H1 (cell line): ENCODE measurements around the gene HS3ST6. TPM values are rescaled to one million over a fixed set of nuclear protein-coding genes. Genes with fewer than 3 reads are reported as not detected.

ENCODE experiments used
- CTCF ChIA-PET: fragments of 300-600 bp; sonication (Branson Sonifier 250); formaldehyde crosslinking; loops from one replicate; lab custom pipeline; 2021; ENCODE audit not compliant: partially characterized antibody; lab: Charles Lee
- POLR2A ChIA-PET: fragments of 300-600 bp; sonication (Branson Sonifier 250); formaldehyde crosslinking; loops from one replicate; lab custom pipeline; 2021; ENCODE audit warnings: inconsistent platforms; ENCODE audit not compliant: partially characterized antibody; lab: Charles Lee
- DNase-seq, 2 experiments: peaks; one replicate each; pipeline versions ENCODE4 v3.0.0 to v3.0.0-alpha.2; 2010 to 2022; ENCODE audit warnings: low spot score in 2 of 2, low read depth in 1 of 2, mixed read lengths in 1 of 2
- FAIRE-seq: peaks from 2 replicates; lab custom pipeline; 2011; peaks lifted over from hg19 to GRCh38; lab: Jason Lieb, UNC
- H2AFZ ChIP-seq: 2 replicates; pipeline ENCODE4 v1.8.1; 2012; ENCODE audit warnings: low read length, inconsistent platforms
- H2AK5ac ChIP-seq: 2 replicates; pipeline ENCODE4 v1.6.1; 2013; ENCODE audit warnings: low read depth, low read length
- H2BK120ac ChIP-seq: replicated peaks from 2 replicates; pipeline ENCODE3; 2013; ENCODE audit warnings: low read depth, low read length, inconsistent platforms
- H2BK12ac ChIP-seq: 2 replicates; pipeline ENCODE4 v1.6.1; 2013; ENCODE audit warnings: low read depth, low read length
- H2BK15ac ChIP-seq: 2 replicates; pipeline ENCODE4 v1.6.1; 2013; ENCODE audit warnings: low read length
- H2BK20ac ChIP-seq: 2 replicates; pipeline ENCODE4 v1.6.1; 2013; ENCODE audit warnings: low read length
- H2BK5ac ChIP-seq: 2 replicates; pipeline ENCODE4 v1.6.1; 2013; ENCODE audit warnings: low read depth, low read length
- H3K14ac ChIP-seq: 2 replicates; pipeline ENCODE4 v1.6.1; 2013; ENCODE audit warnings: inconsistent platforms; ENCODE audit not compliant: insufficient read length
- H3K18ac ChIP-seq: 2 replicates; pipeline ENCODE4 v1.6.1; 2013; ENCODE audit warnings: low read length; ENCODE audit errors: extremely low read depth
- H3K23ac ChIP-seq: 2 replicates; pipeline ENCODE4 v1.6.1; 2013; ENCODE audit warnings: inconsistent platforms; ENCODE audit not compliant: insufficient read length
- H3K23me2 ChIP-seq: 2 replicates; pipeline ENCODE4 v1.6.1; 2013; ENCODE audit warnings: low read depth, low read length
- H3K27ac ChIP-seq: 2 replicates; pipeline ENCODE4 v1.6.1; 2011; ENCODE audit warnings: low read depth, low read length, inconsistent platforms
- H3K27me3 ChIP-seq, 4 experiments: replicated peaks in 1 of 4; 1 replicate in 1 of 4; 2 replicates in 3 of 4; pipeline versions ENCODE4 v1.6.1 to v1.8.1; 2011 to 2013; ENCODE audit warnings: low read length in 3 of 4, mild to moderate bottlenecking in 3 of 4, inconsistent platforms in 2 of 4, mixed read lengths in 2 of 4, moderate library complexity in 1 of 4; ENCODE audit not compliant: control insufficient read depth in 3 of 4, insufficient read depth in 3 of 4; ENCODE audit errors: extremely low read depth in 1 of 4
- H3K36me3 ChIP-seq, 4 experiments: 2 replicates each; pipeline versions ENCODE4 v1.6.1 to v1.8.1; 2011 to 2013; ENCODE audit warnings: mild to moderate bottlenecking in 4 of 4, low read length in 3 of 4, moderate library complexity in 2 of 4, control low read depth in 1 of 4, inconsistent platforms in 1 of 4; ENCODE audit not compliant: insufficient read depth in 4 of 4, control insufficient read depth in 2 of 4
- H3K4ac ChIP-seq: replicated peaks from 2 replicates; pipeline ENCODE3; 2013; ENCODE audit warnings: low read length, low read depth, mixed read lengths, inconsistent platforms; ENCODE audit not compliant: insufficient read length
- H3K4me1 ChIP-seq, 4 experiments: replicated peaks in 1 of 4; 1 replicate in 1 of 4; 2 replicates in 3 of 4; pipeline versions ENCODE4 v1.6.1 to v1.8.1; 2011 to 2013; ENCODE audit warnings: low read length in 3 of 4, inconsistent platforms in 2 of 4, mixed read lengths in 1 of 4; ENCODE audit not compliant: insufficient read depth in 4 of 4, control insufficient read depth in 3 of 4
- H3K4me2 ChIP-seq, 2 experiments: 2 replicates each; pipeline versions ENCODE4 v1.6.1 to v1.8.1; 2011 to 2013; ENCODE audit warnings: low read depth in 2 of 2, low read length in 2 of 2, control low read depth in 1 of 2, inconsistent platforms in 1 of 2, mild to moderate bottlenecking in 1 of 2; ENCODE audit not compliant: insufficient read depth in 1 of 2
- H3K4me3 ChIP-seq, 4 experiments: fragments of 200-600, 300-600 bp in 1 of 4; sonication (generic), shearing (Covaris generic), sonication (Bioruptor Twin) in 1 of 4; 2 replicates each; pipeline versions ENCODE4 v1.5.1 to v1.8.1; 2011 to 2016; ENCODE audit warnings: low read length in 4 of 4, low read depth in 3 of 4, control low read depth in 2 of 4, inconsistent platforms in 2 of 4, mild to moderate bottlenecking in 2 of 4, mixed read lengths in 1 of 4, moderate library complexity in 1 of 4; ENCODE audit not compliant: insufficient read depth in 2 of 4; ENCODE audit errors: extremely low read depth in 1 of 4
- H3K56ac ChIP-seq: replicated peaks from 2 replicates; pipeline ENCODE3; 2013; ENCODE audit warnings: low read depth, mild to moderate bottlenecking, mixed read lengths, low read length, inconsistent platforms; ENCODE audit not compliant: insufficient read length
- H3K79me1 ChIP-seq: 2 replicates; pipeline ENCODE4 v1.6.1; 2013; ENCODE audit warnings: low read depth, low read length, control low read depth
- H3K79me2 ChIP-seq, 2 experiments: 2 replicates each; pipeline versions ENCODE4 v1.6.1 to v1.8.1; 2012 to 2013; ENCODE audit warnings: low read length in 2 of 2, mild to moderate bottlenecking in 2 of 2, inconsistent platforms in 1 of 2; ENCODE audit not compliant: insufficient read depth in 2 of 2, control insufficient read depth in 1 of 2
- H3K9ac ChIP-seq, 4 experiments: replicated peaks in 1 of 4; 1 replicate in 1 of 4; 2 replicates in 3 of 4; pipeline versions ENCODE4 v1.6.1 to v1.8.1; 2011 to 2013; ENCODE audit warnings: low read depth in 3 of 4, low read length in 3 of 4, control low read depth in 2 of 4, mild to moderate bottlenecking in 2 of 4, moderate library complexity in 2 of 4, inconsistent platforms in 1 of 4; ENCODE audit errors: extremely low read depth in 1 of 4
- H3K9me3 ChIP-seq, 2 experiments: 2 replicates each; pipeline versions ENCODE4 v1.6.1 to v1.8.1; 2012 to 2013; ENCODE audit warnings: mild to moderate bottlenecking in 2 of 2, moderate library complexity in 2 of 2, control low read depth in 1 of 2, inconsistent platforms in 1 of 2, low read depth in 1 of 2, low read length in 1 of 2, mixed read lengths in 1 of 2; ENCODE audit not compliant: insufficient read depth in 2 of 2
- H4K20me1 ChIP-seq, 2 experiments: replicated peaks in 1 of 2; 2 replicates each; pipeline versions ENCODE3 to v1.8.1; 2011 to 2013; ENCODE audit warnings: inconsistent platforms in 2 of 2, low read length in 2 of 2, mild to moderate bottlenecking in 1 of 2; ENCODE audit not compliant: insufficient read depth in 2 of 2, control insufficient read depth in 1 of 2
- H4K5ac ChIP-seq: 2 replicates; pipeline ENCODE4 v1.6.1; 2013; ENCODE audit warnings: low read length, low read depth, mixed read lengths, inconsistent platforms; ENCODE audit not compliant: insufficient read length
- H4K8ac ChIP-seq: 2 replicates; pipeline ENCODE4 v1.8.0; 2013; ENCODE audit warnings: mild to moderate bottlenecking, moderate library complexity, low read length, inconsistent platforms; ENCODE audit not compliant: insufficient read depth; ENCODE audit errors: extremely low read depth
- H4K91ac ChIP-seq: replicated peaks from 2 replicates; pipeline ENCODE3; 2013; ENCODE audit warnings: low read length, mixed read lengths, inconsistent platforms; ENCODE audit not compliant: insufficient read length
- HDAC2 ChIP-seq, 2 experiments: fragments of 300-600 bp in 1 of 2; sonication (generic) in 1 of 2; IDR thresholded peaks; 2 replicates each; pipeline ENCODE4 v1.6.1; 2011 to 2012; ENCODE audit warnings: low read depth in 2 of 2, low read length in 2 of 2, mild to moderate bottlenecking in 2 of 2, moderate library complexity in 2 of 2, borderline replicate concordance in 1 of 2, inconsistent platforms in 1 of 2
- MAX ChIP-seq: IDR thresholded peaks from 2 replicates; pipeline ENCODE4 v1.6.1; 2012; ENCODE audit warnings: inconsistent platforms
- WGBS, 2 experiments: shearing (Covaris generic) in 1 of 2; methylation state at CpG; one replicate each; pipeline versions ENCODE4 v1.1.6 to v1.1.7; 2013 to 2015; ENCODE audit warnings: low lambda C conversion rate in 2 of 2, mixed read lengths in 2 of 2, inconsistent platforms in 1 of 2, low coverage in 1 of 2, missing lambda C conversion rate in 1 of 2; ENCODE audit not compliant: insufficient replicate concordance in 2 of 2, insufficient coverage in 1 of 2, insufficient read length in 1 of 2; ENCODE audit errors: extremely low coverage in 1 of 2, missing lambda C conversion rate in 1 of 2; 5-methylcytosine and 5-hydroxymethylcytosine counted together
- polyA plus RNA-seq, 7 experiments: library from polyadenylated mRNA; depleted of rRNA in 3 of 7; stranded (reverse) in 5 of 7; unstranded in 2 of 7; fragments of >200 nt in 5 of 7; fragments of 200-250 nt in 2 of 7; gene quantifications; 1 replicate in 5 of 7; 2 replicates in 1 of 7; 4 replicates in 1 of 7; pipeline versions ENCODE4 v1.2.1 to v1.2.3, GENCODE V29; 2011 to 2013; ENCODE audit warnings: missing spikeins in 2 of 7, mixed read lengths in 2 of 7
- total RNA-seq: library from RNA; stranded (reverse); fragmentation: NEBNext Ultra II Directional; extraction: Animal tissue kit (Norgen Biotek cat#: 25700); gene quantifications from 2 replicates; pipeline ENCODE4 v1.2.1, GENCODE V29; 2021

HS3ST6 gene
- total and polyA plus RNA-seq, 2 of the 8 experiments (the other 6 are each of a cell fraction or from before 2014, with no cell fraction given) = 0.36 to 0.39 TPM

- Histone ChIP-seq H4K91ac (no peak overlapping the region), H3K56ac (peak overlapping the region; percentile 87)
These were observed 47.3 kb upstream of the HS3ST6 start for GRCh38 chr16:1965396-1966001.

More at GRCh38 chr16:1965396-1966001, 47.3 kb upstream of the HS3ST6 start:
- TF ChIP-seq MAX = no peak; the same call in 1 of the 2 replicates
- TF ChIP-seq HDAC2 (IDR thresholded peaks at IDR 0.05; ENCODE audit: borderline replicate concordance in 1 of 2, low read depth in 2 of 2, low read length in 2 of 2) = 0 out of 4 replicates have a peak, but pooled peaks of 1 of the 2 experiments have one; percentile 13
- peak overlapping the region; percentile 80 for H3K27ac ChIP-seq
- H3K4me1 ChIP-seq = peaks cover 0 to 22% (median 5%) of the 10 kb centered on the region in 4 experiments; a peak in 5 of 7 replicates
- 0 out of 2 replicates have a peak overlapping the region, but pooled peaks have one; percentile 65 for H2BK15ac ChIP-seq
- H3K9ac ChIP-seq = peak overlapping the region; percentile 73 to 97 (median 86)
- peaks cover 10 to 32% of the 10 kb centered on the region in 2 experiments for H3K79me2 ChIP-seq
- CTCF ChIA-PET = interaction anchor here (0.6 to 3.0 kb wide), 9 partner anchors 11 to 284 kb away, joined by 3 to 9 read pairs (median 4); no protein-coding TSS in a partner anchor
- H3K79me1 ChIP-seq = peaks cover 11% of the 10 kb centered on the region
- no peak overlapping the region for H3K23ac ChIP-seq
- WGBS, 2 experiments = 29% methylated on average over 24 of the region's 24 CpGs; no CpG with 5 or more reads in 1 of the 2 experiments
- H2BK120ac ChIP-seq = no peak overlapping the region
- H3K27me3 ChIP-seq = no peaks in the 10 kb centered on the region
- peak overlapping the region; percentile 98 to 99 (median 98) for H3K4me3 ChIP-seq
- POLR2A ChIA-PET = interaction anchor here (0.5 to 19.8 kb wide), 64 partner anchors 12 to 1762 kb away, joined by 3 to 736 read pairs (median 5); partner anchors contain the start of genes EME2, FAHD1, GFER and HAGH
- no peak overlapping the region for H2AFZ ChIP-seq
- peak overlapping the region; percentile 65 for H3K4ac ChIP-seq
- H2AK5ac ChIP-seq = 0 out of 2 replicates have a peak overlapping the region, but pooled peaks have one; percentile 16
- no peaks in the 10 kb centered on the region for H3K9me3 ChIP-seq
- no peak overlapping the region for H2BK12ac ChIP-seq
- no peak for FAIRE-seq
- H3K4me2 ChIP-seq = peak overlapping the region; percentile 86 to 98
- peaks cover 12 to 17% of the 10 kb centered on the region in 2 experiments for H4K20me1 ChIP-seq
- peak overlapping the region; percentile 83 for H2BK5ac ChIP-seq
- no peak overlapping the region for H4K5ac ChIP-seq
- DNase-seq = no peak
- H3K14ac ChIP-seq = no peak overlapping the region
- peak overlapping the region; percentile 94; the same call in 1 of the 2 replicates for H4K8ac ChIP-seq
- no peak overlapping the region for H2BK20ac ChIP-seq
- peaks cover 16% of the 10 kb centered on the region for H3K23me2 ChIP-seq
- H3K36me3 ChIP-seq = peaks cover 17 to 34% (median 28%) of the 10 kb centered on the region in 4 experiments
- H3K18ac ChIP-seq = no peak overlapping the region
